Effector CD8-positive, alpha-beta T cell (primary cell): ENCODE results near the gene PPP2R5B.

Experiments used
- DNase-seq: peaks from one replicate; lab custom pipeline; 2025; lab: John Stamatoyannopoulos, UW

The PPP2R5B gene

GRCh38 chr11:64930340-64930739, 5.9 kb downstream of the PPP2R5B start:
- DNase-seq: no peak

- no peak for DNase-seq
Observed at GRCh38 chr11:64931290-64931689, 6.8 kb downstream of the PPP2R5B start.

- DNase-seq: no peak
Observed at GRCh38 chr11:64932324-64932723, 7.8 kb downstream of the PPP2R5B start.

DNA sequence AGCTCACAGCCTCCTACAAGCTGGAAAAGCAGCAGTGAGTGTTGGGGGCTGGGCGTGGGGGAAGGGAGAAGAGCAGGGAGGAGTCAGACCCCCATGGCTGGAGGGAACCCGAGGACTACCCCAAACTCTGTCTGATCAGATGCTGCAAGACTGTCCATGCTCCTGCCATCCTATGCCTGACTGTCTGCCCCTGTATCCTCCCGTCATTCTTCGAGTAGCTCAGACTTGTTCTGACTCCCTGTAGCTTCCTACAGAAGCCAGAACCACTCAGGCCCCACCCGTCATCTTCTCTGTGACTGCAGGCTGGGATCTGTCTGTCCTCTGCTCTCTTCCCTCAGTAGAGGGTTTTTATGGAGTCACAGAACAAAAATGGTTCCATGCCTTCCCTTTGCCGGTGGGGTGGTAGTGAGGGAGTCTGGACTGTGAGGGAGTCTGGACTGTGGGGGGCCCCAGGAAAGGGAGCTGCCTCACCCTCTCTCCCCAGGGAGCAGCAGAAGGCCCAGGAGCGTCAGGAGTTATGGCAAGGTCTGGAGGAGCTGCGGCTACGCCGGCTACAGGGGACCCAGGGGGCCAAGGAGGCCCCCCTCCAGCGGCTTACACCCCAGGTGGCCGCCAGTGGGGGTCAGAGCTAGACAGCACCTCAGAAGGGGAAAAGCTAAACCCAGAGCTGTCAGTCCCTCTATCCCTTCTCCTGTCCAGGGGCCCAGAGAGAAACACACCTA, 8.9 kb downstream of the PPP2R5B start:
- DNase-seq: no peak

GRCh38 chr11:64933935-64934681, 9.6 kb downstream of the PPP2R5B start:
- no peak for DNase-seq

GRCh38 chr11:64934682-64935358, 10.3 kb downstream of the PPP2R5B start:
- DNase-seq: no peak

GRCh38 chr11:64935359-64936081, 11.0 kb downstream of the PPP2R5B start, which contains the start of gene GPHA2:
TSS of gene GPHA2 (minus strand) at chr11:64935893. CDS start at chr11:64935460, 433 bp downstream.
- no peak for DNase-seq

- no peak for DNase-seq
Observed at GRCh38 chr11:64936539-64936938, 12.1 kb downstream of the PPP2R5B start.

GRCh38 chr11:64947208-64947814, 22.8 kb downstream of the PPP2R5B start:
- no peak for DNase-seq

DNA sequence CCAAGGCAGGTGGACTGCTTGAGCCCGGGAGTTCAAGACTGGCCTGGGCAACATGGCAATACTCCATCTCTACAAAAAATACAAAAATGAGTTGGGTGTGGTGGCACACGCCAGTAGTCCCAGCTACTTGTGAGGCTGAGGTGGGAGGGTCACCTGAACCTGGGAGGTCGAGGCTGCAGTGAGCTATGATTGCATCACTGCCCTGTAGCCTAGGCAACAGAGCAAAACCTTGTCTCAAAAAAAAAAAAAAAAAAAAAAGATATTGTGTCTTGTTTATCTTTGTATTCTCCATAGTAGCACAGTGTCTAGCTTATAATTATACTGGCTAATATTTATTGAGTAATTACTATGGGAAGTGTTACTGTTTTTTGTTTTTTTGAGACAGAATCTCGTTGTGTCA, 27.0 kb downstream of the PPP2R5B start:
- no peak for DNase-seq

DNA sequence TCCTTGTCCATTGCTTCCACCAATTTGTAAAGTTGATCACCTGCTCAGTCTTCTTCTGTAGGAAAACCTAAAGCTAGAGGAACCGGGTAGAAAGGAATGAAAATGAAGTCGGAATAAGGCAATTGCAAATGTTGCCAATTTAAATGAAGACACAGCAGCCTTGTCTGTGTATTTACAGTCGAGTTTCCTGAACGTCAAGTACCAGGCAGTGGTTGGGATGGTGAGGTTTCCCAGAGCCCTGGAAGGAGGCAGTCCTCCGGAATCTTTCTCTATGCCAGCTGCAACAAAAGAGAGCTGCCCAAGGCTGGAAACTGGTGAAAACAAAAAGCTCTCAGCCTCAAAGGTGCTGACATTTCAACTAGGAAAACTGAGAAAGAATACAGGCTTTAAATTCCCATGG, 29.7 kb downstream of the PPP2R5B start:
- DNase-seq: no peak

- DNase-seq: no peak
Observed at GRCh38 chr11:64959498-64959897, 35.0 kb downstream of the PPP2R5B start.

- no peak for DNase-seq
Observed at GRCh38 chr11:64960719-64961118, 36.2 kb downstream of the PPP2R5B start.

GRCh38 chr11:64963072-64963631, 38.7 kb downstream of the PPP2R5B start:
- DNase-seq: no peak

- no peak for DNase-seq
Observed at GRCh38 chr11:64967375-64967774, 42.9 kb downstream of the PPP2R5B start.

- no peak for DNase-seq
Observed at GRCh38 chr11:64969209-64969608, 44.7 kb downstream of the PPP2R5B start.

GRCh38 chr11:64970731-64971151, 46.3 kb downstream of the PPP2R5B start:
- DNase-seq: no peak

DNA sequence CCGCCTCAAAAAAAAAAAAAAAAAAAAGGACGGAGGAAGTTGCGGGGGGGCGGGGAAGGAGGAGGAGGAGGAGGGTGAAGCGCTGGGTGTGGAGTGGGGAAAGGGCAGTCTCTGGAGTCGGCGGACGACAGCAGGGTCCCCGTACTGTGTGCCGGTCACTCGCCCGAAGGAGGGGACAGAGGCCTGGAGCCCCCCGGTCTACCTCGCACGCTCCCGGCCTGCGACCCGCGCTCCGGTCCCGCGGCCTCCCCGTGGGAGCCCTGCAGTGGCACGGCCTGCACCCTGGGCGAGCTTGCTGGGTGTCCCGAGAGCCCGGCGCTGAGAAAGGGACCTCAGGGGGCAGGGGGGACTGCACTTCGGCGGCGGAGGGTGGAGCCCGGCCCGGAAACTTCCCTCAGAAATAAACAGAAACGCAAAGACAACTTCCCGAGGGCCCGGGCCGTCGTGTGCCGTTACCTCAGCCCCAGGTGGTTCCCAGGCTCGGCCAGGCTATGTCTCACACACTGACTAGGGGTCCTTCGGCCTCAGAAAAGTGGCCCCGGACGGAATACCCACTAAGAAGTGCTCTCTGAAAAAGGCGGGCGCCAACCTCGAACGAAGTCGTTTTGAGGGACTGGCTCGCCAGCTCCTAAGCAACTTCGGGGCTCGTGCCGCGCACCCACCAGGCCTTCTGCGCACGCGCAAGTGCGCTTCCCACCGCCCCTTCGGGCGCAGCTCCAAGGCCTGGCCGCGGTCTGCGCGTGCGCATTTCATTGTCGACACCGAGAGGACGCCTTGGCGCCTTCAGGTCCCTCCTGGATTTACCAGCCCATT, 47.1 kb downstream of the PPP2R5B start, which contains the start of gene MAJIN:
TSS of gene MAJIN (minus strand) at position 688 of the 813 bp plus-strand sequence. CDS start 12,703 bp downstream, outside the sequence.
- DNase-seq: peak; percentile 87

GRCh38 chr11:64974124-64974523, 49.6 kb downstream of the PPP2R5B start:
- DNase-seq: no peak

DNA sequence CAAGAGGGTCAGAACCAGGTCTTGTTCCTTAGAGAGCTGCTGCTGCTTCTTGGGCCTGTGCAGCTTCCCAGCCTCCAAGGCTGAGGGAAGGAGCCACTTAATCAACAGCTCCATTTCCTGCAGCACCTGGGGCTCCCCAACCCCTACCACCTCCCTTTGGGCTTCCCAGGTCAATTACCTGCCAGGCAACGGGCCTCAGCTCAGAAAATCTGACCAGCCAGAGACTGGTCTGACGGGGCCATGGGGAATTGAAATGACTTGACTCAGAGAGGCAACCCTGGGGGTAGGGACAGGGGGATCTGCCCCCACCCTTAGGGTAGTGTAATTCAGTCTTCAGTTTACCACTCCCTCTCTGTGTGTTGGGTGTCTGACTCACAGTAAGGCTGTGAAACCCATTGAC, 52.2 kb downstream of the PPP2R5B start:
- no peak for DNase-seq
